Activated T-helper 1 cell treated with anti-CD3 and anti-CD28 coated beads, Interleukin-2, amount 50 U/mL, for 16 hours (primary cell): ENCODE data around the gene MAP3K1.

ENCODE experiments used
- DNase-seq, 2 donors: peaks; one replicate each; pipeline ENCODE4 v3.0.0-alpha.2; 2020; ENCODE audit warnings: low read depth in 1 of 2, low spot score in 1 of 2

MAP3K1 gene

GRCh38 chr5:56900858-56901578 is 85.7 kb downstream of the MAP3K1 start:
- no peak for DNase-seq

- DNase-seq: no peak
Measured at GRCh38 chr5:56908942-56909293, 93.6 kb downstream of the MAP3K1 start.

- peak; percentile 61 to 81 for DNase-seq
Measured at GRCh38 chr5:56909294-56910209, 94.2 kb downstream of the MAP3K1 start, which contains the start of gene SETD9. Gene SETD9, plus strand, starts transcription at chr5:56909596. Its CDS starts 50 bp downstream, at chr5:56909646.

GRCh38 chr5:56910210-56910965 is 95.0 kb downstream of the MAP3K1 start:
- DNase-seq: peak in 1 of 2 donors; percentile 9

- DNase-seq: no peak
Measured at GRCh38 chr5:56913766-56914165, 98.4 kb downstream of the MAP3K1 start.

GRCh38 chr5:56914678-56915077 is 99.3 kb downstream of the MAP3K1 start:
- DNase-seq: no peak

GRCh38 chr5:56917534-56917933 is 102.2 kb downstream of the MAP3K1 start:
- no peak for DNase-seq

- DNase-seq: no peak
Measured at GRCh38 chr5:56918054-56918453, 102.7 kb downstream of the MAP3K1 start.

- no peak for DNase-seq
Measured at GRCh38 chr5:56919942-56920662, 104.8 kb downstream of the MAP3K1 start.

- no peak for DNase-seq
Measured at GRCh38 chr5:56922922-56923321, 107.6 kb downstream of the MAP3K1 start.

GRCh38 chr5:56934325-56934724 is 119.0 kb downstream of the MAP3K1 start:
- no peak for DNase-seq

GRCh38 chr5:56938858-56939257 is 123.5 kb downstream of the MAP3K1 start:
- no peak for DNase-seq

GRCh38 chr5:56941981-56942380 is 126.6 kb downstream of the MAP3K1 start:
- no peak for DNase-seq
